H9 (cell line): ENCODE measurements around the gene MUC4. TPM values are rescaled to one million over a fixed set of nuclear protein-coding genes. Genes with fewer than 3 reads are reported as not detected.

ENCODE experiments used
- DNase-seq: peaks from one replicate; pipeline ENCODE4 v3.0.0-alpha.2; 2017
- H2AFZ ChIP-seq: one replicate; pipeline ENCODE4 v1.6.1; 2013; ENCODE audit warnings: mild to moderate bottlenecking, low read length, control low read depth, moderate library complexity
- H2AK5ac ChIP-seq: 2 replicates; pipeline ENCODE4 v1.6.1; 2013; ENCODE audit warnings: low read length, control low read depth, mixed read lengths; ENCODE audit not compliant: insufficient read length
- H2BK120ac ChIP-seq: one replicate; pipeline ENCODE4 v1.6.1; 2013; ENCODE audit warnings: low read depth, mild to moderate bottlenecking, low read length, control low read depth, inconsistent platforms; ENCODE audit not compliant: poor library complexity, severe bottlenecking
- H2BK12ac ChIP-seq: 2 replicates; pipeline ENCODE4 v1.6.1; 2013; ENCODE audit warnings: low read length, control low read depth, mixed read lengths, low read depth; ENCODE audit not compliant: insufficient read length
- H2BK15ac ChIP-seq: 2 replicates; pipeline ENCODE4 v1.6.1; 2013; ENCODE audit warnings: low read depth, low read length, control low read depth
- H2BK20ac ChIP-seq: one replicate; pipeline ENCODE4 v1.6.1; 2013; ENCODE audit warnings: low read depth, mild to moderate bottlenecking, low read length, control low read depth, inconsistent platforms; ENCODE audit not compliant: poor library complexity, severe bottlenecking
- H2BK5ac ChIP-seq: 2 replicates; pipeline ENCODE4 v1.6.1; 2013; ENCODE audit warnings: low read length, control low read depth, mixed read lengths; ENCODE audit not compliant: insufficient read length
- H3K14ac ChIP-seq: 2 replicates; pipeline ENCODE4 v1.6.1; 2013; ENCODE audit warnings: low read length, control low read depth; ENCODE audit not compliant: insufficient read depth
- H3K18ac ChIP-seq: 2 replicates; pipeline ENCODE4 v1.6.1; 2013; ENCODE audit warnings: low read depth, mild to moderate bottlenecking, mixed read lengths, low read length, control low read depth; ENCODE audit not compliant: insufficient read length
- H3K23ac ChIP-seq: 2 replicates; pipeline ENCODE4 v1.6.1; 2013; ENCODE audit warnings: low read length, control low read depth, mixed read lengths, low read depth; ENCODE audit not compliant: insufficient read length
- H3K23me2 ChIP-seq: 2 replicates; pipeline ENCODE4 v1.6.1; 2013; ENCODE audit warnings: low read depth, mild to moderate bottlenecking, mixed read lengths, low read length, control low read depth; ENCODE audit not compliant: insufficient read length, poor library complexity, severe bottlenecking
- H3K27ac ChIP-seq: 2 replicates; pipeline ENCODE4 v1.5.1; 2013; ENCODE audit warnings: low read length, control low read depth, mixed read lengths, low read depth; ENCODE audit not compliant: insufficient read length
- H3K27me3 ChIP-seq: 2 replicates; pipeline ENCODE4 v1.6.1; 2013; ENCODE audit warnings: low read length, control low read depth, inconsistent platforms; ENCODE audit not compliant: insufficient read depth
- H3K4ac ChIP-seq: 2 replicates; pipeline ENCODE4 v1.6.1; 2013; ENCODE audit warnings: low read depth, mild to moderate bottlenecking, control low read depth, inconsistent platforms, low read length, moderate library complexity
- H3K4me1 ChIP-seq: 2 replicates; pipeline ENCODE4 v1.6.1; 2013; ENCODE audit warnings: low read length, control low read depth, inconsistent platforms; ENCODE audit not compliant: insufficient read depth
- H3K4me2 ChIP-seq: 2 replicates; pipeline ENCODE4 v1.6.1; 2013; ENCODE audit warnings: low read length, control low read depth, mixed read lengths; ENCODE audit not compliant: insufficient read length, insufficient read depth
- H3K56ac ChIP-seq: 2 replicates; pipeline ENCODE4 v1.6.1; 2013; ENCODE audit warnings: low read depth, mild to moderate bottlenecking, mixed read lengths, low read length, control low read depth; ENCODE audit not compliant: insufficient read length
- H3K79me1 ChIP-seq: 2 replicates; pipeline ENCODE4 v1.6.1; 2013; ENCODE audit warnings: low read depth, mild to moderate bottlenecking, moderate library complexity, low read length, control low read depth, inconsistent platforms; ENCODE audit not compliant: insufficient read depth, poor library complexity, severe bottlenecking
- H3K79me2 ChIP-seq: 2 replicates; pipeline ENCODE4 v1.6.1; 2013; ENCODE audit warnings: low read length, control low read depth, inconsistent platforms; ENCODE audit not compliant: insufficient read depth
- H3K9ac ChIP-seq: 2 replicates; pipeline ENCODE4 v1.6.1; 2013; ENCODE audit warnings: low read length, control low read depth, mixed read lengths; ENCODE audit not compliant: insufficient read length; ENCODE audit errors: extremely low read depth
- H3K9me3 ChIP-seq: one replicate; pipeline ENCODE4 v1.6.1; 2013; ENCODE audit warnings: low read depth, low read length, inconsistent platforms; ENCODE audit not compliant: control insufficient read depth
- H3T11ph ChIP-seq: one replicate; pipeline ENCODE4 v1.6.1; 2013; ENCODE audit warnings: mild to moderate bottlenecking, low read length, control low read depth, inconsistent platforms
- H4K20me1 ChIP-seq: one replicate; pipeline ENCODE4 v1.6.1; 2013; ENCODE audit not compliant: control insufficient read depth, insufficient read length, insufficient read depth
- H4K5ac ChIP-seq: 2 replicates; pipeline ENCODE4 v1.6.1; 2013; ENCODE audit warnings: low read depth, mild to moderate bottlenecking, mixed read lengths, low read length, control low read depth; ENCODE audit not compliant: insufficient read length
- H4K8ac ChIP-seq: replicated peaks from 2 replicates; pipeline ENCODE4 v1.6.1; 2013; ENCODE audit warnings: low read length, control low read depth, mixed read lengths, low read depth; ENCODE audit not compliant: insufficient read length
- H4K91ac ChIP-seq: 2 replicates; pipeline ENCODE4 v1.6.1; 2013; ENCODE audit warnings: low read depth, mild to moderate bottlenecking, moderate library complexity, mixed read lengths, low read length, control low read depth; ENCODE audit not compliant: insufficient read length
- H3K27ac Mint-ChIP-seq, 3 experiments: 2 replicates in 2 of 3; 3 replicates in 1 of 3; pipeline ENCODE4 v1.8.0; 2020 to 2021; ENCODE audit warnings: mixed read lengths in 3 of 3, mild to moderate bottlenecking in 1 of 3, moderate library complexity in 1 of 3
- H3K27me3 Mint-ChIP-seq: 2 replicates; pipeline ENCODE4 v1.8.0; 2021; ENCODE audit warnings: low read depth, mild to moderate bottlenecking, moderate library complexity, mixed read lengths
- H3K36me3 Mint-ChIP-seq, 3 experiments: 2 replicates in 2 of 3; 3 replicates in 1 of 3; pipeline ENCODE4 v1.8.0; 2020 to 2021; ENCODE audit warnings: low read depth in 3 of 3, mixed read lengths in 3 of 3; ENCODE audit not compliant: insufficient read depth in 1 of 3
- H3K4me1 Mint-ChIP-seq, 2 experiments: 2 replicates each; pipeline ENCODE4 v1.8.0; 2020; ENCODE audit warnings: mixed read lengths in 2 of 2
- H3K4me3 Mint-ChIP-seq, 2 experiments: 2 replicates in 1 of 2; 3 replicates in 1 of 2; pipeline ENCODE4 v1.8.0; 2020 to 2021; ENCODE audit warnings: mild to moderate bottlenecking in 2 of 2, mixed read lengths in 2 of 2, moderate library complexity in 1 of 2
- H3K9me3 Mint-ChIP-seq, 2 experiments: 2 replicates in 1 of 2; 3 replicates in 1 of 2; pipeline ENCODE4 v1.8.0; 2020; ENCODE audit warnings: mild to moderate bottlenecking in 2 of 2, mixed read lengths in 2 of 2, moderate library complexity in 1 of 2
- WGBS: extraction: QIAGEN DNeasy Blood & Tissue Kit; methylation state at CpG from one replicate; pipeline ENCODE4 v1.1.7; 2013; ENCODE audit warnings: missing lambda C conversion rate, low lambda C conversion rate, mixed read lengths; ENCODE audit not compliant: insufficient read length; ENCODE audit errors: extremely low coverage; 5-methylcytosine and 5-hydroxymethylcytosine counted together
- total RNA-seq: library from RNA; stranded (reverse); gene quantifications from 2 replicates; pipeline ENCODE4 v1.2.1, GENCODE V29; 2021
- TF ChIP-seq, protein P1 (sequence below): fragments of 200-600 bp; sonication (generic); conservative IDR thresholded peaks from 3 replicates; pipeline ENCODE4 v1.8.0; 2021; ENCODE audit warnings: antibody characterized with exemption, mild to moderate bottlenecking

MUC4 gene
- total RNA-seq, 1 experiment from 2014 or later = 1.2 TPM

- H4K5ac ChIP-seq = no peak overlapping the region
- H2AFZ ChIP-seq = no peak overlapping the region
- H4K8ac ChIP-seq = no peak overlapping the region
- no peaks in the 10 kb centered on the region for H3K79me1 ChIP-seq
- TF ChIP-seq, protein P1, sequence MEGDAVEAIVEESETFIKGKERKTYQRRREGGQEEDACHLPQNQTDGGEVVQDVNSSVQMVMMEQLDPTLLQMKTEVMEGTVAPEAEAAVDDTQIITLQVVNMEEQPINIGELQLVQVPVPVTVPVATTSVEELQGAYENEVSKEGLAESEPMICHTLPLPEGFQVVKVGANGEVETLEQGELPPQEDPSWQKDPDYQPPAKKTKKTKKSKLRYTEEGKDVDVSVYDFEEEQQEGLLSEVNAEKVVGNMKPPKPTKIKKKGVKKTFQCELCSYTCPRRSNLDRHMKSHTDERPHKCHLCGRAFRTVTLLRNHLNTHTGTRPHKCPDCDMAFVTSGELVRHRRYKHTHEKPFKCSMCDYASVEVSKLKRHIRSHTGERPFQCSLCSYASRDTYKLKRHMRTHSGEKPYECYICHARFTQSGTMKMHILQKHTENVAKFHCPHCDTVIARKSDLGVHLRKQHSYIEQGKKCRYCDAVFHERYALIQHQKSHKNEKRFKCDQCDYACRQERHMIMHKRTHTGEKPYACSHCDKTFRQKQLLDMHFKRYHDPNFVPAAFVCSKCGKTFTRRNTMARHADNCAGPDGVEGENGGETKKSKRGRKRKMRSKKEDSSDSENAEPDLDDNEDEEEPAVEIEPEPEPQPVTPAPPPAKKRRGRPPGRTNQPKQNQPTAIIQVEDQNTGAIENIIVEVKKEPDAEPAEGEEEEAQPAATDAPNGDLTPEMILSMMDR = no peak
- no peaks in the 10 kb centered on the region for H3K9me3 ChIP-seq
- H3T11ph ChIP-seq = no peak overlapping the region
- H3K9ac ChIP-seq = no peak overlapping the region
- H3K56ac ChIP-seq = no peak overlapping the region
- H2BK12ac ChIP-seq = no peak overlapping the region
- no peaks in the 10 kb centered on the region for H3K27me3 ChIP-seq
- H3K36me3 Mint-ChIP-seq = no peaks in the 10 kb centered on the region
- no peak overlapping the region for H3K27ac Mint-ChIP-seq
- no peaks in the 10 kb centered on the region for H3K23me2 ChIP-seq
- no peak overlapping the region for H3K23ac ChIP-seq
- H2BK120ac ChIP-seq = no peak overlapping the region
- no CpG with 5 or more reads among the region's 8 CpGs for WGBS
- no peaks in the 10 kb centered on the region for H3K79me2 ChIP-seq
- H3K4me1 Mint-ChIP-seq = peaks cover 11 to 31% of the 10 kb centered on the region in 2 experiments
- H3K27ac ChIP-seq = no peak overlapping the region
- no peak overlapping the region for H4K91ac ChIP-seq
- no peaks in the 10 kb centered on the region for H4K20me1 ChIP-seq
- no peak overlapping the region for H3K4me3 Mint-ChIP-seq
- peaks cover 3% of the 10 kb centered on the region for H3K27me3 Mint-ChIP-seq
- H2BK5ac ChIP-seq = no peak overlapping the region
- peaks cover 3% of the 10 kb centered on the region; the same call in 1 of the 2 replicates for H3K4me1 ChIP-seq
- H3K9me3 Mint-ChIP-seq = no peaks in the 10 kb centered on the region; a peak in 1 of 5 replicates
- DNase-seq = no peak
- no peak overlapping the region for H3K14ac ChIP-seq
- no peak overlapping the region for H2BK20ac ChIP-seq
- H2BK15ac ChIP-seq = no peak overlapping the region
- no peak overlapping the region for H3K4ac ChIP-seq
- no peak overlapping the region for H3K4me2 ChIP-seq
- H3K18ac ChIP-seq = no peak overlapping the region
- no peak overlapping the region for H2AK5ac ChIP-seq
Measured at GRCh38 chr3:195757438-195757770, 54.3 kb downstream of the MUC4 start.
